ENCODE measurements around the gene POLD4. TPM values are rescaled to one million over a fixed set of nuclear protein-coding genes. Genes with fewer than 3 reads are reported as not detected.

The POLD4 gene
- total RNA-seq, 1 experiment from 2014 or later, result 19.5 TPM

DNA sequence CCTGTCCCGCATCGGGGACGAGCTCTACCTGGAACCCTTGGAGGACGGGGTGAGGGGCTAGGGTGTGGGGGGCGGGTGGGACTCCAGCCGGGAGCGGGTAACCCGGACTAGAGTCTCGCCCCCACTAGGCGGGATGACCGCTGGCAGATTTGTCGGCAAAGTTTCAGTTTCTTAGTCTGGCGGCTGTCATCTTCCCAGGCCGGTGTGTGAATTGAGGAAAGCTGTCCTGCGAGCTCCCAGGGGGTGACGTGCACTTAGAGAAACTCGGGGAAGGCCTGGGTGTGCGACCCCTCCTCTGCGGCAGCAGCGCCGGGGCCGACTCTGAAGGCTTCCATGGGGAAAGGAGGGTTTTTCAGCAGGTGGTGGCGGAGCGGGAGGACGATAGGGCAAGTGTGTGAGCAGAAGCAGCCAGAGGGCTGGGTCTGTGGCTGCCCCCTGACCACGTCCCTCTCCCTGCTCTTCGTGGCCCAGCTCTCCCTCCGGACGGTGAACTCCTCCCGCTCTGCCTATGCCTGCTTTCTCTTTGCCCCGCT lies 38.9 kb upstream of the POLD4 start:
- H4K91ac ChIP-seq (ENCODE audit: insufficient read length, low read depth, low read length), result no peak overlapping the region
- H4K8ac ChIP-seq (replicated peaks; ENCODE audit: insufficient read length, low read depth, low read length), result no peak overlapping the region
- no peak overlapping the region for H3K56ac ChIP-seq (ENCODE audit: insufficient read length, low read depth, low read length)
- H3K23me2 ChIP-seq (ENCODE audit: insufficient read length, low read depth, low read length, poor library complexity, severe bottlenecking), result peaks cover 13% of the 10 kb centered on the region
- no peaks in the 10 kb centered on the region for H4K20me1 ChIP-seq (ENCODE audit: control insufficient read depth, insufficient read depth, insufficient read length)
- peak overlapping the region; percentile 42 for H3K4me2 ChIP-seq (ENCODE audit: insufficient read depth, insufficient read length, low read length)
- H3K79me2 ChIP-seq (ENCODE audit: insufficient read depth, low read length), result no peaks in the 10 kb centered on the region
- H3T11ph ChIP-seq (ENCODE audit: low read length), result no peak overlapping the region
- H2BK12ac ChIP-seq (ENCODE audit: insufficient read length, low read depth, low read length), result no peak overlapping the region
- no peaks in the 10 kb centered on the region for H3K79me1 ChIP-seq (ENCODE audit: insufficient read depth, low read depth, low read length, poor library complexity, severe bottlenecking)
- no peak overlapping the region for H3K14ac ChIP-seq (ENCODE audit: insufficient read depth, low read length)
- DNase-seq, result no peak
- no peak overlapping the region for H3K4ac ChIP-seq (ENCODE audit: low read depth, low read length)
- H3K36me3 Mint-ChIP-seq (ENCODE audit: insufficient read depth in 1 of 3, low read depth in 3 of 3), result peaks cover 9 to 27% (median 23%) of the 10 kb centered on the region in 3 experiments
- no peaks in the 10 kb centered on the region for H3K27me3 ChIP-seq (ENCODE audit: insufficient read depth, low read length)
- H3K9ac ChIP-seq (ENCODE audit: extremely low read depth, insufficient read length, low read length), result peak overlapping the region; percentile 61
- no peak overlapping the region for H2BK15ac ChIP-seq (ENCODE audit: low read depth, low read length)
- no CpG with 5 or more reads among the region's 31 CpGs for WGBS (ENCODE audit: extremely low coverage, insufficient read length, low lambda C conversion rate)
- H2BK5ac ChIP-seq (ENCODE audit: insufficient read length, low read length), result no peak overlapping the region
- peak overlapping the region; percentile 71 to 92 for H3K4me3 Mint-ChIP-seq
- no peaks in the 10 kb centered on the region for H3K9me3 ChIP-seq (ENCODE audit: control insufficient read depth, low read depth, low read length)
- H3K27ac Mint-ChIP-seq, result peak overlapping the region in 1 of 3 experiments; percentile 20; a peak in 1 of 7 replicates
- no peak overlapping the region for H3K27ac ChIP-seq (ENCODE audit: insufficient read length, low read depth, low read length)
- no peaks in the 10 kb centered on the region; the same call in 1 of the 2 replicates for H3K4me1 ChIP-seq (ENCODE audit: insufficient read depth, low read length)
- H4K5ac ChIP-seq (ENCODE audit: insufficient read length, low read depth, low read length), result no peak overlapping the region
- TF ChIP-seq, protein P1, sequence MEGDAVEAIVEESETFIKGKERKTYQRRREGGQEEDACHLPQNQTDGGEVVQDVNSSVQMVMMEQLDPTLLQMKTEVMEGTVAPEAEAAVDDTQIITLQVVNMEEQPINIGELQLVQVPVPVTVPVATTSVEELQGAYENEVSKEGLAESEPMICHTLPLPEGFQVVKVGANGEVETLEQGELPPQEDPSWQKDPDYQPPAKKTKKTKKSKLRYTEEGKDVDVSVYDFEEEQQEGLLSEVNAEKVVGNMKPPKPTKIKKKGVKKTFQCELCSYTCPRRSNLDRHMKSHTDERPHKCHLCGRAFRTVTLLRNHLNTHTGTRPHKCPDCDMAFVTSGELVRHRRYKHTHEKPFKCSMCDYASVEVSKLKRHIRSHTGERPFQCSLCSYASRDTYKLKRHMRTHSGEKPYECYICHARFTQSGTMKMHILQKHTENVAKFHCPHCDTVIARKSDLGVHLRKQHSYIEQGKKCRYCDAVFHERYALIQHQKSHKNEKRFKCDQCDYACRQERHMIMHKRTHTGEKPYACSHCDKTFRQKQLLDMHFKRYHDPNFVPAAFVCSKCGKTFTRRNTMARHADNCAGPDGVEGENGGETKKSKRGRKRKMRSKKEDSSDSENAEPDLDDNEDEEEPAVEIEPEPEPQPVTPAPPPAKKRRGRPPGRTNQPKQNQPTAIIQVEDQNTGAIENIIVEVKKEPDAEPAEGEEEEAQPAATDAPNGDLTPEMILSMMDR (conservative IDR thresholded peaks at IDR 0.05), result no peak
- no peak overlapping the region for H2BK20ac ChIP-seq (ENCODE audit: low read depth, low read length, poor library complexity, severe bottlenecking)
- H3K27me3 Mint-ChIP-seq (ENCODE audit: low read depth), result no peaks in the 10 kb centered on the region; the same call in 1 of the 2 replicates
- no peak overlapping the region for H3K18ac ChIP-seq (ENCODE audit: insufficient read length, low read depth, low read length)
- peaks cover 26 to 35% of the 10 kb centered on the region in 2 experiments for H3K4me1 Mint-ChIP-seq
- H2AFZ ChIP-seq (ENCODE audit: low read length), result no peak overlapping the region
- H2AK5ac ChIP-seq (ENCODE audit: insufficient read length, low read length), result no peak overlapping the region
- no peaks in the 10 kb centered on the region; a peak in 1 of 5 replicates for H3K9me3 Mint-ChIP-seq
- no peak overlapping the region for H2BK120ac ChIP-seq (ENCODE audit: low read depth, low read length, poor library complexity, severe bottlenecking)
- no peak overlapping the region for H3K23ac ChIP-seq (ENCODE audit: insufficient read length, low read depth, low read length)

Data from H9 (cell line).